Measurements from ENCODE around the gene POR. TPM values are rescaled to one million over a fixed set of nuclear protein-coding genes. Genes with fewer than 3 reads are reported as not detected.

Gene POR
- total and polyA plus RNA-seq, 2 of the 8 experiments (the other 6 are each of a cell fraction or from before 2014, with no cell fraction given), result 98.7 to 144 TPM

DNA sequence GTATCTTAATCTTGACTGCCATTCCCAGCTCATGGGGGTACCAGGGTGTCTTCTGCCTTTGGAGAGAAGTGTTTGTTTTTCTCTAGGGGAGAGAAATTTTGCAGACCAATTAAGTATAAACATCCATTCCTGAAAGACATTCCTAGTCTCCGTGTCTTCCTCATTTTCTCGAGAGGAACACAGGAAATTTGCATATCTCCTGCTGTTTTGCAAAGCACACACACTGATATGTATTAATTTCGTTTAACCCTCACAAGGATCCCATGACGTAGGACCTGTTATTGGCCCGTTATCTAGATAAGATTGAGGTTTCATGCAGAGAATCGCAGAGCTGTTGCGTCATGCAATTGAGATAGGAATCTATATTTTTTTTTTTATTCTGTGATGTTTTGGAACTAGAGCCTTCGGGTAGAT, 35.2 kb upstream of the POR start:
- no peak for FAIRE-seq
- Histone ChIP-seq H2BK20ac (ENCODE audit: low read length) (no peak overlapping the region), H3K36me3 (ENCODE audit: control insufficient read depth in 2 of 4, insufficient read depth in 4 of 4, low read length in 3 of 4) (peaks cover 15 to 39% (median 28%) of the 10 kb centered on the region in 4 experiments), H4K8ac (ENCODE audit: extremely low read depth, insufficient read depth, low read length) (no peak overlapping the region), H2BK15ac (ENCODE audit: low read length) (no peak overlapping the region), H2BK120ac (replicated peaks; ENCODE audit: low read depth, low read length) (no peak overlapping the region), H3K23ac (ENCODE audit: insufficient read length) (no peak overlapping the region), H2BK5ac (ENCODE audit: low read depth, low read length) (0 out of 2 replicates have a peak overlapping the region, but pooled peaks have one; percentile 98), H3K9me3 (ENCODE audit: insufficient read depth in 2 of 2, low read depth in 1 of 2, low read length in 1 of 2) (no peaks in the 10 kb centered on the region), H4K91ac (replicated peaks; ENCODE audit: insufficient read length, low read length) (no peak overlapping the region), H3K79me1 (ENCODE audit: low read depth, low read length) (no peaks in the 10 kb centered on the region; the same call in none of the 2 replicates), H2AK5ac (ENCODE audit: low read depth, low read length) (no peak overlapping the region), H3K9ac (replicated peaks in 1 of 4; ENCODE audit: extremely low read depth in 1 of 4, low read depth in 3 of 4, low read length in 3 of 4) (peak overlapping the region in 3 of 4 experiments; percentile 50 to 96 (median 94); a peak in 4 of 7 replicates), H4K20me1 (replicated peaks in 1 of 2; ENCODE audit: control insufficient read depth in 1 of 2, insufficient read depth in 2 of 2, low read length in 2 of 2) (peaks cover 8 to 22% of the 10 kb centered on the region in 2 experiments), H3K4me1 (replicated peaks in 1 of 4; ENCODE audit: control insufficient read depth in 3 of 4, insufficient read depth in 4 of 4, low read length in 3 of 4) (peaks cover 5 to 11% (median 9%) of the 10 kb centered on the region in 4 experiments), H2BK12ac (ENCODE audit: low read depth, low read length) (no peak overlapping the region), H3K27me3 (replicated peaks in 1 of 4; ENCODE audit: control insufficient read depth in 3 of 4, extremely low read depth in 1 of 4, insufficient read depth in 3 of 4, low read length in 3 of 4) (peaks cover 0 to 8% (median under 1%) of the 10 kb centered on the region in 4 experiments; a peak in 1 of 7 replicates), H3K18ac (ENCODE audit: extremely low read depth, low read length) (no peak overlapping the region), H3K23me2 (ENCODE audit: low read depth, low read length) (peaks cover 11% of the 10 kb centered on the region), H3K79me2 (ENCODE audit: control insufficient read depth in 1 of 2, insufficient read depth in 2 of 2, low read length in 2 of 2) (peaks cover 0 to 15% of the 10 kb centered on the region in 2 experiments; a peak in 2 of 4 replicates), H3K14ac (ENCODE audit: insufficient read length) (no peak overlapping the region), H3K4me3 (ENCODE audit: extremely low read depth in 1 of 4, insufficient read depth in 2 of 4, low read depth in 3 of 4, low read length in 4 of 4) (peak overlapping the region; percentile 73 to 97 (median 81)), H2AFZ (ENCODE audit: low read length) (no peak overlapping the region), H3K4ac (replicated peaks; ENCODE audit: insufficient read length, low read depth, low read length) (no peak overlapping the region), H3K4me2 (ENCODE audit: insufficient read depth in 1 of 2, low read depth in 2 of 2, low read length in 2 of 2) (peak overlapping the region; percentile 76 to 96), H3K56ac (replicated peaks; ENCODE audit: insufficient read length, low read depth, low read length) (no peak overlapping the region), H4K5ac (ENCODE audit: insufficient read length, low read depth, low read length) (no peak overlapping the region), H3K27ac (ENCODE audit: low read depth, low read length) (no peak overlapping the region)
- CTCF ChIA-PET (ENCODE audit: partially characterized antibody), result no interaction called here
- POLR2A ChIA-PET (ENCODE audit: partially characterized antibody), result interaction anchor here (1.3 to 3.6 kb wide), 4 partner anchors 9 to 14 kb away, joined by 3 to 22 read pairs (median 4); no protein-coding TSS in a partner anchor
- TF ChIP-seq CEBPB (IDR thresholded peaks at IDR 0.05; ENCODE audit: low read depth, low read length) (peak; percentile 67; the same call in 1 of the 2 replicates), TAF7 (optimal IDR thresholded peaks at IDR 0.05; ENCODE audit: borderline replicate concordance, low read depth, low read length) (no peak), HDAC2 (IDR thresholded peaks at IDR 0.05; ENCODE audit: borderline replicate concordance in 1 of 2, low read depth in 2 of 2, low read length in 2 of 2) (no peak), SP1 (IDR thresholded peaks at IDR 0.05; ENCODE audit: low read depth, low read length) (peak; percentile 78; the same call in 1 of the 2 replicates)
- no peak for DNase-seq (ENCODE audit: low read depth in 1 of 2, low spot score in 2 of 2)
- 41% methylated on average over 8 of the region's 8 CpGs; no CpG with 5 or more reads in 1 of the 2 experiments for WGBS, 2 experiments (ENCODE audit: extremely low coverage in 1 of 2, insufficient coverage in 1 of 2, insufficient read length in 1 of 2, insufficient replicate concordance in 2 of 2, low coverage in 1 of 2, low lambda C conversion rate in 2 of 2, missing lambda C conversion rate in 1 of 2)
